ENCODE data around the gene RPL10.

- peak in 1 of 6 experiments; percentile 2 for TF ChIP-seq CTCF (IDR thresholded peaks at IDR 0.05)
- TF ChIP-seq POLR2A (IDR thresholded peaks at IDR 0.05), result no peak
Observed at GRCh38 chrX:154384284-154384892, 13.8 kb upstream of the RPL10 start.
